HepG2 (cell line): ENCODE data around the gene KRTAP5-9. TPM values are rescaled to one million over a fixed set of nuclear protein-coding genes. Genes with fewer than 3 reads are reported as not detected.

Experiments
- ATAC-seq: fragments of 200-7000 bp; cut with Tn5 transposase; 3 replicates; pipeline ENCODE4 v1.9.1; 2020; ENCODE audit warnings: mild to moderate bottlenecking, moderate library complexity
- BruUV-seq: library from RNA; stranded (reverse); fragments of 400-500 nt; replicated peaks from 2 replicates; lab custom pipeline; 2021; lab: Mats Ljungman, UMichigan
- CTCF ChIA-PET: fragments of 300-600 bp; formaldehyde crosslinking; extraction: SDS; loops from one replicate; lab custom pipeline; 2021; ENCODE audit warnings: low total read pairs, inconsistent platforms, low intra/inter-chr PET ratio; lab: Yijun Ruan, JAX
- POLR2A ChIA-PET: fragments of 350-600 bp; sonication (Branson Sonifier 250); formaldehyde crosslinking; loops from one replicate; lab custom pipeline; 2020; ENCODE audit warnings: antibody characterized with exemption, inconsistent platforms; lab: Yijun Ruan, JAX
- DNase-seq: peaks from one replicate; pipeline ENCODE4 v3.0.0-alpha.2; 2015; ENCODE audit warnings: low spot score
- FAIRE-seq: peaks from 3 replicates; lab custom pipeline; 2011; peaks lifted over from hg19 to GRCh38; lab: Jason Lieb, UNC
- H2AFZ ChIP-seq: one replicate; pipeline ENCODE4 v1.6.1; 2011; ENCODE audit warnings: low read length, inconsistent platforms
- H3K27ac ChIP-seq: fragments of 300-600 bp; 3 replicates; pipeline ENCODE4 v1.8.0; 2011; ENCODE audit warnings: mixed run types, mild to moderate bottlenecking, mixed read lengths, low read length, inconsistent platforms; ENCODE audit not compliant: insufficient read depth; ENCODE audit errors: extremely low read length
- H3K27me3 ChIP-seq, 2 experiments: fragments of 200-600 bp in 1 of 2; 2 replicates in 1 of 2; 3 replicates in 1 of 2; pipeline versions ENCODE4 v1.6.0 to v1.8.0; 2011; ENCODE audit warnings: low read length in 2 of 2, mild to moderate bottlenecking in 2 of 2, moderate library complexity in 2 of 2, inconsistent platforms in 1 of 2; ENCODE audit not compliant: insufficient read depth in 2 of 2, control insufficient read depth in 1 of 2
- H3K36me3 ChIP-seq, 2 experiments: fragments of 200-600 bp in 1 of 2; replicated peaks in 1 of 2; 2 replicates in 1 of 2; 3 replicates in 1 of 2; pipeline versions ENCODE4 v1.5.1 to v1.8.0; 2011; ENCODE audit warnings: low read length in 2 of 2, inconsistent platforms in 1 of 2; ENCODE audit not compliant: insufficient read depth in 2 of 2, control insufficient read depth in 1 of 2
- H3K4me1 ChIP-seq: 2 replicates; pipeline ENCODE4 v1.5.1; 2012; ENCODE audit warnings: low read length, inconsistent platforms; ENCODE audit not compliant: insufficient read depth
- H3K4me2 ChIP-seq: 2 replicates; pipeline ENCODE4 v1.6.0; 2011; ENCODE audit warnings: low read depth, low read length, inconsistent platforms
- H3K4me3 ChIP-seq, 3 experiments: fragments of 200-600 bp in 1 of 3; sonication (generic), shearing (Covaris generic) in 1 of 3; replicated peaks in 1 of 3; 2 replicates each; pipeline ENCODE4 v1.5.1; 2011 to 2016; ENCODE audit warnings: low read length in 3 of 3, inconsistent platforms in 2 of 3, low read depth in 2 of 3, mild to moderate bottlenecking in 2 of 3, control low read depth in 1 of 3, mixed read lengths in 1 of 3; ENCODE audit not compliant: insufficient read depth in 1 of 3
- H3K79me2 ChIP-seq: one replicate; pipeline ENCODE4 v1.6.1; 2011; ENCODE audit warnings: low read length, inconsistent platforms; ENCODE audit not compliant: insufficient read depth
- H3K9ac ChIP-seq: 2 replicates; pipeline ENCODE4 v1.6.0; 2011; ENCODE audit warnings: mild to moderate bottlenecking, low read depth, low read length, inconsistent platforms; ENCODE audit not compliant: insufficient read depth
- H3K9me3 ChIP-seq: 2 replicates; pipeline ENCODE4 v1.5.1; 2012; ENCODE audit warnings: mild to moderate bottlenecking, low read length
- H4K20me1 ChIP-seq: 2 replicates; pipeline ENCODE4 v1.6.0; 2011; ENCODE audit warnings: inconsistent platforms, mild to moderate bottlenecking, low read length, moderate library complexity; ENCODE audit not compliant: insufficient read depth
- ARID2 ChIP-seq: sonication (generic); formaldehyde crosslinking; IDR thresholded peaks from 2 replicates; pipeline ENCODE4 v1.8.1; 2022; ENCODE audit warnings: mild to moderate bottlenecking, missing genetic modification reagents, borderline replicate concordance
- ELF3 ChIP-seq: IDR thresholded peaks from 2 replicates; pipeline ENCODE4 v1.6.1; 2016; ENCODE audit warnings: missing genetic modification reagents, missing compliant biosample characterization
- FOSL2 ChIP-seq: sonication (generic); formaldehyde crosslinking; IDR thresholded peaks from 2 replicates; pipeline ENCODE4 v1.4.0; 2020; ENCODE audit warnings: missing genetic modification reagents
- FOXA3 ChIP-seq: IDR thresholded peaks from 2 replicates; pipeline ENCODE4 v1.6.1; 2016; ENCODE audit warnings: missing genetic modification reagents, missing compliant biosample characterization
- PAXIP1 ChIP-seq: sonication (generic); formaldehyde crosslinking; conservative IDR thresholded peaks from 2 replicates; pipeline ENCODE4 v1.4.0; 2020; ENCODE audit warnings: mild to moderate bottlenecking, missing genetic modification reagents, moderate library complexity
- PHF20 ChIP-seq: sonication (generic); formaldehyde crosslinking; IDR thresholded peaks from 2 replicates; pipeline ENCODE4 v1.5.0; 2020; ENCODE audit warnings: mild to moderate bottlenecking, missing genetic modification reagents
- POLR2AphosphoS2 ChIP-seq: IDR thresholded peaks from 2 replicates; pipeline ENCODE4 v1.6.1; 2011; ENCODE audit warnings: low read depth, low read length, improper control_type of control experiment
- PRPF4 ChIP-seq: fragments of 200-400 bp; formaldehyde crosslinking; IDR thresholded peaks from 2 replicates; pipeline ENCODE4 v1.6.1; 2016; ENCODE audit warnings: low read length, low read depth; ENCODE audit not compliant: poor library complexity, severe bottlenecking
- RELA ChIP-seq: sonication (generic); formaldehyde crosslinking; IDR thresholded peaks from 2 replicates; pipeline ENCODE4 v1.4.0; 2020; ENCODE audit warnings: missing genetic modification reagents
- SAFB2 ChIP-seq: sonication (generic); formaldehyde crosslinking; IDR thresholded peaks from 2 replicates; pipeline ENCODE4 v1.5.1; 2020; ENCODE audit warnings: missing genetic modification reagents, low read depth, mild to moderate bottlenecking, borderline replicate concordance
- SALL1 ChIP-seq: sonication (generic); formaldehyde crosslinking; IDR thresholded peaks from 2 replicates; pipeline ENCODE4 v1.8.0; 2022; ENCODE audit warnings: mild to moderate bottlenecking, missing genetic modification reagents
- ZBTB34 ChIP-seq: sonication (generic); formaldehyde crosslinking; IDR thresholded peaks from 2 replicates; pipeline ENCODE4 v1.8.0; 2022; ENCODE audit warnings: mild to moderate bottlenecking, missing genetic modification reagents
- ZBTB42 ChIP-seq: sonication (generic); formaldehyde crosslinking; IDR thresholded peaks from 2 replicates; pipeline ENCODE4 v1.5.0; 2020; ENCODE audit warnings: mild to moderate bottlenecking, missing genetic modification reagents
- ZFY ChIP-seq: sonication (generic); formaldehyde crosslinking; IDR thresholded peaks from 2 replicates; pipeline ENCODE4 v1.4.0; 2020; ENCODE audit warnings: missing genetic modification reagents
- ZNF337 ChIP-seq: sonication (generic); formaldehyde crosslinking; IDR thresholded peaks from 2 replicates; pipeline ENCODE4 v1.5.1; 2020; ENCODE audit warnings: missing genetic modification reagents, low read depth, mild to moderate bottlenecking, borderline replicate concordance
- ZNF768 ChIP-seq: sonication (generic); formaldehyde crosslinking; IDR thresholded peaks from 2 replicates; pipeline ENCODE4 v1.4.0; 2020; ENCODE audit warnings: missing genetic modification reagents
- ZNF777 ChIP-seq: sonication (generic); formaldehyde crosslinking; IDR thresholded peaks from 2 replicates; pipeline ENCODE4 v1.4.0; 2020; ENCODE audit warnings: missing genetic modification reagents
- ZNF841 ChIP-seq: sonication (generic); formaldehyde crosslinking; IDR thresholded peaks from 2 replicates; pipeline ENCODE4 v1.8.1; 2023; ENCODE audit warnings: missing genetic modification reagents, borderline replicate concordance
- WGBS: methylation state at CpG from one replicate; pipeline ENCODE4 v1.1.6; 2017; ENCODE audit warnings: low lambda C conversion rate; 5-methylcytosine and 5-hydroxymethylcytosine counted together
- in situ Hi-C: cut with HindIII; loops from 2 replicates; pipeline ENCODE4 v1.10.0; 2017; ENCODE audit warnings: low pct_unique_long_range_greater_than_20kb; ENCODE audit not compliant: extremely low pct_ligation_motif_present
- intact Hi-C: fragments of 100-400 bp; cut with micrococcal nuclease; formaldehyde crosslinking; loops from one replicate; pipeline ENCODE4 v1.10.0; 2022; ENCODE audit not compliant: unreplicated experiment
- polyA plus RNA-seq, 8 experiments: library from polyadenylated mRNA; depleted of rRNA in 3 of 8; stranded (reverse) in 7 of 8; unstranded in 1 of 8; fragments of >200 nt; fragmentation: Illumina TruSeq in 4 of 8; extraction: Trizol in 4 of 8; gene quantifications; 2 replicates each; pipeline versions ENCODE4 v1.2.1 to v1.2.3, GENCODE V29; 2011 to 2016; ENCODE audit warnings: low read depth in 4 of 8, missing spikeins in 1 of 8, mixed read lengths in 1 of 8; ENCODE audit not compliant: insufficient read depth in 1 of 8
- total RNA-seq, 5 experiments: library from RNA; depleted of rRNA; stranded (reverse); fragments of >200 nt; fragmentation: Illumina TruSeq; extraction: Trizol; gene quantifications; 2 replicates each; pipeline ENCODE4 v1.2.3, GENCODE V29; 2016; ENCODE audit warnings: low read depth in 1 of 5

The KRTAP5-9 gene
- total and polyA plus RNA-seq, 2 of the 13 experiments (the other 11 are each of a cell fraction or from before 2014, with no cell fraction given): 0.09 TPM; not detected in 1

- no peak for TF ChIP-seq PAXIP1 (CRISPR knock-in tag)
- no peak for TF ChIP-seq ZNF768 (CRISPR knock-in tag)
- TF ChIP-seq ZNF841: no peak
- no peak for TF ChIP-seq ZNF337 (CRISPR knock-in tag)
- no peak for TF ChIP-seq ARID2 (CRISPR knock-in tag)
- TF ChIP-seq ZBTB42 (CRISPR knock-in tag): no peak
- no peak for TF ChIP-seq POLR2AphosphoS2
- TF ChIP-seq PHF20 (CRISPR knock-in tag): no peak
These were observed 28.7 kb upstream of the KRTAP5-9 start (continued) for GRCh38 chr11:71519546-71519945.

GRCh38 chr11:71525188-71525937, 22.9 kb upstream of the KRTAP5-9 start:
- peaks cover 45% of the 10 kb centered on the region for H3K4me1 ChIP-seq
- no TSS peak for BruUV-seq
- no peaks in the 10 kb centered on the region for H3K36me3 ChIP-seq
- peak; percentile 58 for ATAC-seq
- no peak overlapping the region for H3K9ac ChIP-seq
- in situ Hi-C loops (no loop called here), intact Hi-C loops (no loop called here)
- H3K4me3 ChIP-seq: 0 out of 6 replicates have a peak overlapping the region, but pooled peaks of 1 of the 3 experiments have one; percentile 7
- DNase-seq: no peak
- no peak overlapping the region for H2AFZ ChIP-seq
- ChIA-PET POLR2A (interaction anchor here (0.8 to 2.7 kb wide), 2 partner anchors 9 to 38 kb away, joined by 4 to 6 read pairs; no protein-coding TSS in a partner anchor), CTCF (no interaction called here)
- H3K27ac ChIP-seq: no peak overlapping the region
- peak overlapping the region; percentile 28; the same call in 1 of the 2 replicates for H3K4me2 ChIP-seq
- no peaks in the 10 kb centered on the region for H3K79me2 ChIP-seq
- no peaks in the 10 kb centered on the region for H4K20me1 ChIP-seq
- H3K27me3 ChIP-seq: no peaks in the 10 kb centered on the region
- no peak for FAIRE-seq
- H3K9me3 ChIP-seq: no peaks in the 10 kb centered on the region
- 47% methylated on average over 2 of the region's 3 CpGs for WGBS
- peak; percentile 40; the same call in 1 of the 2 replicates for TF ChIP-seq FOSL2
- no peak for TF ChIP-seq ZFY (CRISPR knock-in tag)
- TF ChIP-seq SALL1 (CRISPR knock-in tag): peak; percentile 21; the same call in 1 of the 2 replicates
- TF ChIP-seq ZNF777 (CRISPR knock-in tag): no peak
- TF ChIP-seq FOXA3 (CRISPR knock-in tag): 0 out of 2 replicates have a peak, but pooled peaks have one; percentile 16
- TF ChIP-seq RELA (CRISPR knock-in tag): no peak
- 0 out of 2 replicates have a peak, but pooled peaks have one; percentile 11 for TF ChIP-seq ELF3 (CRISPR knock-in tag)
- TF ChIP-seq PRPF4: no peak
- TF ChIP-seq SAFB2 (CRISPR knock-in tag): no peak
- TF ChIP-seq ZBTB34 (CRISPR knock-in tag): no peak
